H1 (cell line): Measurements from ENCODE around the gene ATXN2. TPM values are rescaled to one million over a fixed set of nuclear protein-coding genes. Genes with fewer than 3 reads are reported as not detected.
A peak's percentile ranks its signal among the peaks of the same experiment; 100 is the strongest.

Source experiments
- CTCF ChIA-PET: fragments of 300-600 bp; sonication (Branson Sonifier 250); formaldehyde crosslinking; loops from one replicate; lab custom pipeline; 2021; ENCODE audit not compliant: partially characterized antibody; lab: Charles Lee
- POLR2A ChIA-PET: fragments of 300-600 bp; sonication (Branson Sonifier 250); formaldehyde crosslinking; loops from one replicate; lab custom pipeline; 2021; ENCODE audit warnings: inconsistent platforms; ENCODE audit not compliant: partially characterized antibody; lab: Charles Lee
- DNase-seq, 2 experiments: peaks; one replicate each; pipeline versions ENCODE4 v3.0.0 to v3.0.0-alpha.2; 2010 to 2022; ENCODE audit warnings: low spot score in 2 of 2, low read depth in 1 of 2, mixed read lengths in 1 of 2
- FAIRE-seq: peaks from 2 replicates; lab custom pipeline; 2011; peaks lifted over from hg19 to GRCh38; lab: Jason Lieb, UNC
- H2AFZ ChIP-seq: 2 replicates; pipeline ENCODE4 v1.8.1; 2012; ENCODE audit warnings: low read length, inconsistent platforms
- H2AK5ac ChIP-seq: 2 replicates; pipeline ENCODE4 v1.6.1; 2013; ENCODE audit warnings: low read depth, low read length
- H2BK120ac ChIP-seq: replicated peaks from 2 replicates; pipeline ENCODE3; 2013; ENCODE audit warnings: low read depth, low read length, inconsistent platforms
- H2BK12ac ChIP-seq: 2 replicates; pipeline ENCODE4 v1.6.1; 2013; ENCODE audit warnings: low read depth, low read length
- H2BK15ac ChIP-seq: 2 replicates; pipeline ENCODE4 v1.6.1; 2013; ENCODE audit warnings: low read length
- H2BK20ac ChIP-seq: 2 replicates; pipeline ENCODE4 v1.6.1; 2013; ENCODE audit warnings: low read length
- H2BK5ac ChIP-seq: 2 replicates; pipeline ENCODE4 v1.6.1; 2013; ENCODE audit warnings: low read depth, low read length
- H3K14ac ChIP-seq: 2 replicates; pipeline ENCODE4 v1.6.1; 2013; ENCODE audit warnings: inconsistent platforms; ENCODE audit not compliant: insufficient read length
- H3K18ac ChIP-seq: 2 replicates; pipeline ENCODE4 v1.6.1; 2013; ENCODE audit warnings: low read length; ENCODE audit errors: extremely low read depth
- H3K23ac ChIP-seq: 2 replicates; pipeline ENCODE4 v1.6.1; 2013; ENCODE audit warnings: inconsistent platforms; ENCODE audit not compliant: insufficient read length
- H3K23me2 ChIP-seq: 2 replicates; pipeline ENCODE4 v1.6.1; 2013; ENCODE audit warnings: low read depth, low read length
- H3K27ac ChIP-seq: 2 replicates; pipeline ENCODE4 v1.6.1; 2011; ENCODE audit warnings: low read depth, low read length, inconsistent platforms
- H3K27me3 ChIP-seq, 4 experiments: replicated peaks in 1 of 4; 1 replicate in 1 of 4; 2 replicates in 3 of 4; pipeline versions ENCODE4 v1.6.1 to v1.8.1; 2011 to 2013; ENCODE audit warnings: low read length in 3 of 4, mild to moderate bottlenecking in 3 of 4, inconsistent platforms in 2 of 4, mixed read lengths in 2 of 4, moderate library complexity in 1 of 4; ENCODE audit not compliant: control insufficient read depth in 3 of 4, insufficient read depth in 3 of 4; ENCODE audit errors: extremely low read depth in 1 of 4
- H3K36me3 ChIP-seq, 4 experiments: 2 replicates each; pipeline versions ENCODE4 v1.6.1 to v1.8.1; 2011 to 2013; ENCODE audit warnings: mild to moderate bottlenecking in 4 of 4, low read length in 3 of 4, moderate library complexity in 2 of 4, control low read depth in 1 of 4, inconsistent platforms in 1 of 4; ENCODE audit not compliant: insufficient read depth in 4 of 4, control insufficient read depth in 2 of 4
- H3K4ac ChIP-seq: replicated peaks from 2 replicates; pipeline ENCODE3; 2013; ENCODE audit warnings: low read length, low read depth, mixed read lengths, inconsistent platforms; ENCODE audit not compliant: insufficient read length
- H3K4me1 ChIP-seq, 4 experiments: replicated peaks in 1 of 4; 1 replicate in 1 of 4; 2 replicates in 3 of 4; pipeline versions ENCODE4 v1.6.1 to v1.8.1; 2011 to 2013; ENCODE audit warnings: low read length in 3 of 4, inconsistent platforms in 2 of 4, mixed read lengths in 1 of 4; ENCODE audit not compliant: insufficient read depth in 4 of 4, control insufficient read depth in 3 of 4
- H3K4me2 ChIP-seq, 2 experiments: 2 replicates each; pipeline versions ENCODE4 v1.6.1 to v1.8.1; 2011 to 2013; ENCODE audit warnings: low read depth in 2 of 2, low read length in 2 of 2, control low read depth in 1 of 2, inconsistent platforms in 1 of 2, mild to moderate bottlenecking in 1 of 2; ENCODE audit not compliant: insufficient read depth in 1 of 2
- H3K4me3 ChIP-seq, 4 experiments: fragments of 200-600, 300-600 bp in 1 of 4; sonication (generic), shearing (Covaris generic), sonication (Bioruptor Twin) in 1 of 4; 2 replicates each; pipeline versions ENCODE4 v1.5.1 to v1.8.1; 2011 to 2016; ENCODE audit warnings: low read length in 4 of 4, low read depth in 3 of 4, control low read depth in 2 of 4, inconsistent platforms in 2 of 4, mild to moderate bottlenecking in 2 of 4, mixed read lengths in 1 of 4, moderate library complexity in 1 of 4; ENCODE audit not compliant: insufficient read depth in 2 of 4; ENCODE audit errors: extremely low read depth in 1 of 4
- H3K56ac ChIP-seq: replicated peaks from 2 replicates; pipeline ENCODE3; 2013; ENCODE audit warnings: low read depth, mild to moderate bottlenecking, mixed read lengths, low read length, inconsistent platforms; ENCODE audit not compliant: insufficient read length
- H3K79me1 ChIP-seq: 2 replicates; pipeline ENCODE4 v1.6.1; 2013; ENCODE audit warnings: low read depth, low read length, control low read depth
- H3K79me2 ChIP-seq, 2 experiments: 2 replicates each; pipeline versions ENCODE4 v1.6.1 to v1.8.1; 2012 to 2013; ENCODE audit warnings: low read length in 2 of 2, mild to moderate bottlenecking in 2 of 2, inconsistent platforms in 1 of 2; ENCODE audit not compliant: insufficient read depth in 2 of 2, control insufficient read depth in 1 of 2
- H3K9ac ChIP-seq, 4 experiments: replicated peaks in 1 of 4; 1 replicate in 1 of 4; 2 replicates in 3 of 4; pipeline versions ENCODE4 v1.6.1 to v1.8.1; 2011 to 2013; ENCODE audit warnings: low read depth in 3 of 4, low read length in 3 of 4, control low read depth in 2 of 4, mild to moderate bottlenecking in 2 of 4, moderate library complexity in 2 of 4, inconsistent platforms in 1 of 4; ENCODE audit errors: extremely low read depth in 1 of 4
- H3K9me3 ChIP-seq, 2 experiments: 2 replicates each; pipeline versions ENCODE4 v1.6.1 to v1.8.1; 2012 to 2013; ENCODE audit warnings: mild to moderate bottlenecking in 2 of 2, moderate library complexity in 2 of 2, control low read depth in 1 of 2, inconsistent platforms in 1 of 2, low read depth in 1 of 2, low read length in 1 of 2, mixed read lengths in 1 of 2; ENCODE audit not compliant: insufficient read depth in 2 of 2
- H4K20me1 ChIP-seq, 2 experiments: replicated peaks in 1 of 2; 2 replicates each; pipeline versions ENCODE3 to v1.8.1; 2011 to 2013; ENCODE audit warnings: inconsistent platforms in 2 of 2, low read length in 2 of 2, mild to moderate bottlenecking in 1 of 2; ENCODE audit not compliant: insufficient read depth in 2 of 2, control insufficient read depth in 1 of 2
- H4K5ac ChIP-seq: 2 replicates; pipeline ENCODE4 v1.6.1; 2013; ENCODE audit warnings: low read length, low read depth, mixed read lengths, inconsistent platforms; ENCODE audit not compliant: insufficient read length
- H4K8ac ChIP-seq: 2 replicates; pipeline ENCODE4 v1.8.0; 2013; ENCODE audit warnings: mild to moderate bottlenecking, moderate library complexity, low read length, inconsistent platforms; ENCODE audit not compliant: insufficient read depth; ENCODE audit errors: extremely low read depth
- H4K91ac ChIP-seq: replicated peaks from 2 replicates; pipeline ENCODE3; 2013; ENCODE audit warnings: low read length, mixed read lengths, inconsistent platforms; ENCODE audit not compliant: insufficient read length
- ASH2L ChIP-seq: fragments of 200-600, 300-600 bp; sonication (generic); IDR thresholded peaks from one replicate; pipeline ENCODE4 v1.7.1; 2017; ENCODE audit warnings: low read length
- BRCA1 ChIP-seq: IDR thresholded peaks from 2 replicates; pipeline ENCODE4 v1.6.1; 2012; ENCODE audit warnings: low read depth, low read length, improper control_type of control experiment
- CEBPB ChIP-seq: IDR thresholded peaks from 2 replicates; pipeline ENCODE4 v1.6.1; 2012; ENCODE audit warnings: low read depth, low read length
- CTCF ChIP-seq, 3 experiments: IDR thresholded peaks; 1 replicate in 2 of 3; 2 replicates in 1 of 3; pipeline versions ENCODE4 v1.5.1 to v1.6.1; 2011; ENCODE audit warnings: low read length in 3 of 3, mild to moderate bottlenecking in 3 of 3, inconsistent platforms in 2 of 3, low read depth in 1 of 3, moderate library complexity in 1 of 3; ENCODE audit not compliant: insufficient read depth in 1 of 3; ENCODE audit errors: control extremely low read depth in 1 of 3
- JUN ChIP-seq: IDR thresholded peaks from 2 replicates; pipeline ENCODE4 v1.6.1; 2011; ENCODE audit warnings: low read depth, mild to moderate bottlenecking, improper control_type of control experiment, low read length
- KDM5A ChIP-seq: fragments of 200-600 bp; IDR thresholded peaks from 2 replicates; pipeline ENCODE4 v1.7.1; 2012; ENCODE audit warnings: mild to moderate bottlenecking, low read length, inconsistent platforms, mixed read lengths
- MAX ChIP-seq: IDR thresholded peaks from 2 replicates; pipeline ENCODE4 v1.6.1; 2012; ENCODE audit warnings: inconsistent platforms
- RBBP5 ChIP-seq: IDR thresholded peaks from 2 replicates; pipeline ENCODE4 v1.7.1; 2012; ENCODE audit warnings: low read depth, mild to moderate bottlenecking, inconsistent platforms, low read length, moderate library complexity, borderline replicate concordance
- SIRT6 ChIP-seq: IDR thresholded peaks from one replicate; pipeline ENCODE4 v1.7.1; 2012; ENCODE audit warnings: low read length, inconsistent platforms
- TEAD4 ChIP-seq: IDR thresholded peaks from 2 replicates; pipeline ENCODE4 v1.6.1; 2012; ENCODE audit warnings: low read depth, low read length, inconsistent platforms, mixed read lengths
- ZNF274 ChIP-seq: IDR thresholded peaks from 2 replicates; pipeline ENCODE4 v1.7.0; 2012; ENCODE audit warnings: low read length, borderline replicate concordance; ENCODE audit errors: extremely low read depth
- WGBS, 2 experiments: shearing (Covaris generic) in 1 of 2; methylation state at CpG; one replicate each; pipeline versions ENCODE4 v1.1.6 to v1.1.7; 2013 to 2015; ENCODE audit warnings: low lambda C conversion rate in 2 of 2, mixed read lengths in 2 of 2, inconsistent platforms in 1 of 2, low coverage in 1 of 2, missing lambda C conversion rate in 1 of 2; ENCODE audit not compliant: insufficient replicate concordance in 2 of 2, insufficient coverage in 1 of 2, insufficient read length in 1 of 2; ENCODE audit errors: extremely low coverage in 1 of 2, missing lambda C conversion rate in 1 of 2; 5-methylcytosine and 5-hydroxymethylcytosine counted together
- polyA plus RNA-seq, 7 experiments: library from polyadenylated mRNA; depleted of rRNA in 3 of 7; stranded (reverse) in 5 of 7; unstranded in 2 of 7; fragments of >200 nt in 5 of 7; fragments of 200-250 nt in 2 of 7; gene quantifications; 1 replicate in 5 of 7; 2 replicates in 1 of 7; 4 replicates in 1 of 7; pipeline versions ENCODE4 v1.2.1 to v1.2.3, GENCODE V29; 2011 to 2013; ENCODE audit warnings: missing spikeins in 2 of 7, mixed read lengths in 2 of 7
- total RNA-seq: library from RNA; stranded (reverse); fragmentation: NEBNext Ultra II Directional; extraction: Animal tissue kit (Norgen Biotek cat#: 25700); gene quantifications from 2 replicates; pipeline ENCODE4 v1.2.1, GENCODE V29; 2021

Gene ATXN2
- total and polyA plus RNA-seq, 2 of the 8 experiments (the other 6 are each of a cell fraction or from before 2014, with no cell fraction given), result 46.6 to 80.7 TPM

GRCh38 chr12:111424793-111425251 is 174.3 kb downstream of the ATXN2 start:
- Histone ChIP-seq H3K9ac (0 out of 7 replicates have a peak overlapping the region, but pooled peaks of 2 of the 4 experiments have one; percentile 13 to 15), H3K23me2 (no peaks in the 10 kb centered on the region; the same call in 1 of the 2 replicates), H3K4me1 (peaks cover 2 to 21% (median 14%) of the 10 kb centered on the region in 4 experiments), H4K91ac (no peak overlapping the region), H2BK120ac (no peak overlapping the region), H3K56ac (no peak overlapping the region), H2BK5ac (peak overlapping the region; percentile 56; the same call in 1 of the 2 replicates), H3K4me3 (no peak overlapping the region), H3K36me3 (peaks cover 0 to 9% (median 0%) of the 10 kb centered on the region in 4 experiments; a peak in 2 of 8 replicates), H2BK15ac (no peak overlapping the region), H4K8ac (peak overlapping the region; percentile 20; the same call in 1 of the 2 replicates), H4K5ac (no peak overlapping the region), H3K18ac (no peak overlapping the region; the same call in 1 of the 2 replicates), H3K23ac (no peak overlapping the region), H3K14ac (no peak overlapping the region), H3K4ac (no peak overlapping the region), H2AK5ac (no peak overlapping the region), H2BK12ac (no peak overlapping the region), H3K79me2 (peaks cover 4 to 59% of the 10 kb centered on the region in 2 experiments; a peak in 3 of 4 replicates), H2BK20ac (no peak overlapping the region), H2AFZ (no peak overlapping the region), H3K27me3 (no peaks in the 10 kb centered on the region; a peak in 1 of 7 replicates), H3K27ac (no peak overlapping the region), H3K4me2 (no peak overlapping the region), H3K79me1 (peaks cover 12% of the 10 kb centered on the region), H4K20me1 (peaks cover 4 to 8% of the 10 kb centered on the region in 2 experiments), H3K9me3 (no peaks in the 10 kb centered on the region)
- POLR2A ChIA-PET, result interaction anchor here (0.6 to 4.9 kb wide), 7 partner anchors 9 to 102 kb away, joined by 3 to 29 read pairs (median 11); no protein-coding TSS in a partner anchor
- CTCF ChIA-PET, result interaction anchor here (0.6 to 11.1 kb wide), 15 partner anchors 9 to 398 kb away, joined by 3 to 189 read pairs (median 6); partner anchors contain the start of gene SH2B3
- DNase-seq (peak in 1 of 2 experiments; percentile 62), FAIRE-seq (no peak)
- 81% methylated on average over 6 of the region's 6 CpGs; no CpG with 5 or more reads in 1 of the 2 experiments for WGBS, 2 experiments
- TF ChIP-seq CEBPB, result no peak
- no peak for TF ChIP-seq ASH2L
- TF ChIP-seq SIRT6, result no peak
- TF ChIP-seq KDM5A, result no peak
- no peak for TF ChIP-seq ZNF274
- no peak for TF ChIP-seq JUN
- peak; percentile 68 to 83 (median 68) for TF ChIP-seq CTCF (IDR thresholded peaks at IDR 0.05; ENCODE audit: control extremely low read depth in 1 of 3, insufficient read depth in 1 of 3, low read depth in 1 of 3, low read length in 3 of 3)
- TF ChIP-seq RBBP5, result no peak
- TF ChIP-seq TEAD4, result no peak
- TF ChIP-seq MAX, result peak; percentile 25; the same call in 1 of the 2 replicates
- TF ChIP-seq BRCA1, result no peak
